ENCODE measurements around the gene APELA.
"Not testable (repeated sequence)": the region's sequence is repeated elsewhere in the genome, so short reads cannot be mapped to it uniquely, and the experiment has no call there.

APELA gene

DNA sequence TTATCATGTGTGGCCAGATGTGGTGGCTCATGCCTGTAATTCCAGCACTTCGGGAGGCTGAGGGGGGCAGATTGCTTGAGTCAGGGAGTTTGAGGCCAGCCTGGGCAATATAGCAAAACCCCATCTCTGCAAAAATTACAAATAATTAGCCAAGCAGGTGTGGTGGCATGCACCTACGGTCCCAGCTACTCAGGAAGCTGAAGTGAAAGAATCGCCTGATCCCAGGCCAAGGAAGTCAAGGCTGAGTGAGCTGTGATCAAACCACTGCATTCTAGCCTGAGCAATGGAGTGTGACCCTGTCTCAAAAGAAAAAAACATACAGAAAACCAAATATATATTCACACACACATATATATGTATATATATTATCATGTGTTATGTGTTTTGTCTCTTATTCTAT is 15.0 kb downstream of the APELA start:
- Histone ChIP-seq H3K27me3 (ENCODE audit: low read depth) (no peaks in the 10 kb centered on the region), H3K9me3 (no peaks in the 10 kb centered on the region), H3K4me3 (no peak overlapping the region), H3K36me3 (replicated peaks) (no peaks in the 10 kb centered on the region; the same call in 1 of the 2 replicates), H3K4me1 (peaks cover 25% of the 10 kb centered on the region)
- no peak for DNase-seq (ENCODE audit: low spot score in 2 of 2)
- in situ Hi-C loops (cut with MboI; ENCODE audit: low sequenced_read_pairs) = no loop called here

DNA sequence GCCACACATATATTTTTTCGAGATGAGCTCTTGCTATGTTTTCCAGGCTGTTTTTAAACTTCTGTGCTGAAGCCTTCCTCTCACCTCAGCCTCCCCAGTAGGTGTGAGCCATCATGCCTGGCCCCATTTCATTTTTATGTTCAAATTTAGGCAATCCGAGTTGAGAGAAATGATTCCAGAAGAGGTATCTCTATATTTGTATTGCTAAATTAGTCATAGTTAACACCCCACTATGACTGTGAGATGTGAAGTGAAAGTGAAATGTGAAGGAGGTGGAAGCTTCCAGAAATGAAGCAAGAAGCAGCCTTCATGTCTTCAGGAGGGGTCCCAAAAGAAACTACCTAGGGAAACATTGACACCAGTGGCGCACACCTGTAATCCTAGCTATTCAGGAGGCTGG is 17.7 kb downstream of the APELA start:
- H3K36me3 ChIP-seq (replicated peaks) = no peaks in the 10 kb centered on the region; the same call in 1 of the 2 replicates
- in situ Hi-C loops (cut with MboI; ENCODE audit: low sequenced_read_pairs) = no loop called here
- H3K4me3 ChIP-seq = no peak overlapping the region
- H3K4me1 ChIP-seq = peaks cover 18% of the 10 kb centered on the region
- H3K27me3 ChIP-seq (ENCODE audit: low read depth) = no peaks in the 10 kb centered on the region
- no peaks in the 10 kb centered on the region for H3K9me3 ChIP-seq
- no peak for DNase-seq (ENCODE audit: low spot score in 2 of 2)

DNA sequence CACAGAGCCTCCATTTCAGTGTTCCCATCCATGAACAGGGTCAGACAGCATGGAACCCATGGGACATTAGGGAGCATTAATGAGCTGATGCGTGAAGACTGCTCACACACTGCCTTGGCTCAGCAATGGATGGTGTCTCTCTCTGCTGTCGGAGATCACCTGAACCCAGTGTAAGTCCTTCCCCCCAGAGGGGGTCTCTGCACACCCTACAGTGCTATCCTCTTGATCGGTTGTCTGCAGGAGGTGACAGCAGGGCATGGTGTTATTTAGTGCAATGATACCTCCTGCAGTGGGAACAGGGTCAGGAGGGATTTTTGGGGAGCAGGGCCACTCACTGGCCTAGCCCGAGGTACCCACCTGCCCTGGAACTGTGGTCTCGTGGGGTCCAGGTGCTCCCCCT is 25.6 kb downstream of the APELA start:
- DNase-seq (ENCODE audit: low spot score in 2 of 2) = no peak
- in situ Hi-C loops (cut with MboI; ENCODE audit: low sequenced_read_pairs) = no loop called here
- H3K9me3 ChIP-seq = no peaks in the 10 kb centered on the region
- peaks cover 8% of the 10 kb centered on the region for H3K4me1 ChIP-seq
- H3K36me3 ChIP-seq (replicated peaks) = no peaks in the 10 kb centered on the region
- no peaks in the 10 kb centered on the region for H3K27me3 ChIP-seq (ENCODE audit: low read depth)
- H3K4me3 ChIP-seq = no peak overlapping the region

DNA sequence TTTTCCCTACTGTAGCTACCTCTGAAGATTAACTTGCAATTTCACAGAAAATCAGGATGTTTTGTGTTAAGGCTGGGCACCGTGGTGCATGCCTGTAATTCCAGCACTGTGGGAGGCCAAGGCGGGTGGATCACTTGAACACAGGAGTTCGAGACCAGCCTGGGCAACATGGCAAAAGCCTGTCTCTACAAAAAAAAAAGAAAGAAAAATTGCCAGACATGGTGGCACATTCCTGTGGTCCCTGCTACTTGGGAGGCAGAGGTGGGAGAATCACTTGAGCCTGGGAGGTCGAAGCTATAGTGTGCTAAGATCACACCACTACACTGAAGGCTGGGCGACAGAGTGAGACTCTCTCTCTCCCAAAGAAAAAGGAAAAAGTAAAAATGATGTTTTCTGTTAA is 27.4 kb downstream of the APELA start:
- H3K27me3 ChIP-seq (ENCODE audit: low read depth) = no peaks in the 10 kb centered on the region
- DNase-seq (ENCODE audit: low spot score in 2 of 2) = no peak
- in situ Hi-C loops (cut with MboI; ENCODE audit: low sequenced_read_pairs) = no loop called here
- no peaks in the 10 kb centered on the region for H3K36me3 ChIP-seq (replicated peaks)
- H3K4me3 ChIP-seq = no peak overlapping the region
- peaks cover 8% of the 10 kb centered on the region for H3K4me1 ChIP-seq
- no peaks in the 10 kb centered on the region for H3K9me3 ChIP-seq

DNA sequence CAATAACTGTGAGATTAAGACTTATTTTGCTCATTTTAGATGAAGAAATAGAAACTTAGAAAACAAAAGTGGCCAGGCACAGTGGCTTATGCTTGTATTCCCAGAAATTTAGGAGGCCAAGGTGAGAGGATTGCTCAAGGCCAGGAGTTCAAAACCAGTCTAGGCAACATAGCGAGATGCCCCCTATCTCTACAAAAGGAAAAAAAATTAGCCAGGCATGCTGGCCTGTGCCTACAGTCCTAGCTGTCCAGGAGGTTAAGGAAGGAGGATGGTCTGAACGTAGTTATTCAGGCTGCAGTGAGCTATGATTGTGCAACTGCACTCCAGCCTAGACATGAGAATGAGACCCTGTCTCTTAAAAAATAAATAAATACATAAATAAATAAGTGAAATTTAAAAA is 28.0 kb downstream of the APELA start:
- H3K9me3 ChIP-seq = no peaks in the 10 kb centered on the region
- H3K36me3 ChIP-seq (replicated peaks) = no peaks in the 10 kb centered on the region
- H3K27me3 ChIP-seq (ENCODE audit: low read depth) = no peaks in the 10 kb centered on the region
- peaks cover 8% of the 10 kb centered on the region for H3K4me1 ChIP-seq
- in situ Hi-C loops (cut with MboI; ENCODE audit: low sequenced_read_pairs) = no loop called here
- DNase-seq (ENCODE audit: low spot score in 2 of 2) = no peak
- H3K4me3 ChIP-seq = no peak overlapping the region

DNA sequence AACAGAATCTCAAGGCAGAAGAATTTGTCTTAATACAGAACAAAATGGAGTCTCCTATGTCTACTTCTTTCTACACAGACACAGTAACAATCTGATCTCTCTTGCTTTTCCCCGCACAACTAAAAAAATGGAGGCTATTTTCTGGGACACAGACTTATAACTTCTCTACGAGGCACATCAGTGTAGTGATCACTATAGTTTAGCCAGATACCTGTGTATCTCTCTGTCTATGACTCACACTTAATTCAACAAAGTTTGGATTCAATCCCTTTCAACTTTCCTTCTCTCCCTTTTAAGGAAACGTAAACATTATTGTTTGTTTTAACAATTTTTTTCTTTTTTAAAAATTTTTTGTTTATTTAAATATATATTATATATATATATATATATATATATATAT is 29.4 kb downstream of the APELA start:
- Histone ChIP-seq H3K27me3 (ENCODE audit: low read depth) (no peaks in the 10 kb centered on the region), H3K36me3 (replicated peaks) (no peaks in the 10 kb centered on the region), H3K9me3 (no peaks in the 10 kb centered on the region), H3K4me3 (no peak overlapping the region), H3K4me1 (peaks cover 8% of the 10 kb centered on the region)
- in situ Hi-C loops (cut with MboI; ENCODE audit: low sequenced_read_pairs) = no loop called here
- DNase-seq (ENCODE audit: low spot score in 2 of 2) = no peak

DNA sequence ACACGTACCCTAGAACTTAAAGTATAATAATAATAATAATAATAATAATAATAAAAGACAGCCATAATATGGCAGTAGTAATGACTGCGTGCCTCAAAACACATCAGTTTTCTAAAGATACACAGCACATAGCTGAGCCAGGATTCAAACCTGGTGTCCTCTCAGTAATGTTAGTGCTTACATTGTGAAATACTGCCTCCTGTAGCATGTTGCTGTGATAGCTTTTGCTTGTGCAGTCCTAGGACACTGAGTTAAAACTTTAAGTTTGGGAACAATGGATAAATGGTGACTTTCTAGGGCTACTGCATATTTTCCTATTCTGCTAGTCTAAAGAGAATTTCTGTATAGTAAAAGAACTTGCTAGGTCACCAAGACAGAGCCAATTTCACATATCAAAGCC is 36.5 kb downstream of the APELA start:
- H3K36me3 ChIP-seq (replicated peaks); H3K4me1 ChIP-seq; H3K27me3 ChIP-seq (ENCODE audit: low read depth); H3K9me3 ChIP-seq; H3K4me3 ChIP-seq; in situ Hi-C loops (cut with MboI; ENCODE audit: low sequenced_read_pairs); DNase-seq (ENCODE audit: low spot score in 2 of 2): not testable (repeated sequence)

DNA sequence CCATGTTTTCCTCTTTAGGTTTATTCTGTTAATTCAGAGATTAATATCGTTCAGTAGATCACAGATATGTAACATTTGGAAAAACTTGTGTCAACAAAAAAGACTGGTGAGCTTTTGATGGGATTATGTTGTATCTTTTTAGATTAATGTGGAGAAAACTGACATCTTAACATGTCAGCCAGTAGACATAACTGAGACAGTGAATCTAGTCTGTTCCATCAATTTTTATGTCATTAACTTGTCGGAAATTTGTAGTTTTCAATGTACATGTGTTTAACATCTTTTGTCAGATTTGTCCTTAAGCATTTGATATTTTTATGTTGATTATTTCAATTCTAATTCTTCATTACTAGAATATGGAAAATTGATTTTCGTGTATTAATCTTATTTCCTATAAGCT is 42.0 kb downstream of the APELA start:
- no peaks in the 10 kb centered on the region for H3K27me3 ChIP-seq (ENCODE audit: low read depth)
- H3K36me3 ChIP-seq (replicated peaks) = no peaks in the 10 kb centered on the region
- no peak overlapping the region for H3K4me3 ChIP-seq
- in situ Hi-C loops (cut with MboI; ENCODE audit: low sequenced_read_pairs) = no loop called here
- H3K4me1 ChIP-seq = peaks cover under 1% of the 10 kb centered on the region
- H3K9me3 ChIP-seq = no peaks in the 10 kb centered on the region
- DNase-seq (ENCODE audit: low spot score in 2 of 2) = no peak

DNA sequence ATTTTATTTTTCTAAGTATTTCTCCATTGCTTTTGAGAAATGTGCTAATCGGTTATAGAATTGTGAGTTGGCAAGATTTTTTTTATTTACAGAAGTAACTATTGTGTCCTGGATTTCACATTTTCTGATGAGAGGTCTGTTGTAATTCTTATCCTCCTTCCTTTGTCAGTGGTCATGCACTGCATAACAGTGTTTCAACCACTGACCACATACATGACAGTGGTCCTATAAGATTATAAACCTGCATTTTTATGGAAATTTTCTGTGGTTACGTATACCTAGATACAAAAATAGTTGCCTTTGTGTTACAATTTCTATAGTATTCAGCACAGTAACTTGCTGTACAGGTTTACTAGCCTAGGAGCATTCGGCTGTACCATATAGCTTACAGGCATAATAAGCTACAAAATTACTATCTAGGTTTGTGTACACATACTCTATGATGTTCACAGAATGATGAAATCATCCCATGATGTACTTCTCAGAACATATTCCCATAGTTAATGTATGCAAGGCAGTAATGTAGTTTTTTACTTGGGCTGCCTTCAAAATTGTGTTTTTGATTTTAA is 47.8 kb downstream of the APELA start:
- H3K27me3 ChIP-seq (ENCODE audit: low read depth) = no peaks in the 10 kb centered on the region
- H3K9me3 ChIP-seq = no peaks in the 10 kb centered on the region; the same call in 1 of the 2 replicates
- in situ Hi-C loops (cut with MboI; ENCODE audit: low sequenced_read_pairs) = no loop called here
- H3K4me3 ChIP-seq = no peak overlapping the region
- peaks cover 15% of the 10 kb centered on the region for H3K4me1 ChIP-seq
- DNase-seq (ENCODE audit: low spot score in 2 of 2) = peak in 1 of 2 experiments; percentile 89
- H3K36me3 ChIP-seq (replicated peaks) = no peaks in the 10 kb centered on the region

DNA sequence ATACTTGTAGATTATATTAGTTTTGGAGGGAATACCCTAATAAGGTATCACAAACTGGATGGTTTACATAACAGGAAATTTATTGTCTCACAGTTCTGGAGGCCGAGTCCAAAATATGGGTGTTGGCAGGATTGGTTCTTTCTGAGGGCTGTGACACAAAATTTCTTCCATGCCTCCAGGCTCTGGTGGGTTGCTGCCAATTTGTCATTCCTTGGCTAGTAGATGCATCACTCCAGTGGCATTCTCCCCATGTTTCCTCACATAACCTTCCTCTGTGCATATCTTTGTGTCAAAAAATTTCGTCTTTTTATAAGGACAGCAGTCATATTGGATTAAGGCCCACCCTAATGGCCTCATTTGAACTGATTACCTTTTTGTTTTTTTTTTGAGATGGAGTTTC is 49.3 kb downstream of the APELA start:
- in situ Hi-C loops (cut with MboI; ENCODE audit: low sequenced_read_pairs) = no loop called here
- Histone ChIP-seq H3K9me3 (no peaks in the 10 kb centered on the region; the same call in 1 of the 2 replicates), H3K4me1 (peaks cover 15% of the 10 kb centered on the region), H3K36me3 (replicated peaks) (no peaks in the 10 kb centered on the region), H3K27me3 (ENCODE audit: low read depth) (no peaks in the 10 kb centered on the region), H3K4me3 (no peak overlapping the region)
- DNase-seq (ENCODE audit: low spot score in 2 of 2) = no peak

DNA sequence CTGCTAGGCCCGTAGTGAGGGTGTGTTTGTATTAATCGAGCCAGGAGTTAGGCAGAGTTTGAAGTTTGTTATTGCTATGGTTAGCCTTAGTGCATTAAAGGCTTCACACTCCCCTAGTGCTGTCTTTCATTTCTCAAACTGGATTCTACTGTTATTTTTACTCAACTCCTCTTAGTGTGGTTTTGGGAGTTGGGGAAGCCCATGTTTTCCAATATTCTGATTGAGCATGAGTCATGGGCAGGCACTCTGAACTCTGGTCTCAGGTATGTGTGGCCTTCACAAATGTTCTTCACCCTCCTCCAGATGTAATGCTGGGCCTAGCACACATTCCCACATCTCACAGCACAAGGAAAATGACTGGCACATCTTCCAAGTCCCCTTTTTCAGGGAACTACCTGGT is 50.1 kb downstream of the APELA start:
- in situ Hi-C loops (cut with MboI; ENCODE audit: low sequenced_read_pairs); H3K4me3 ChIP-seq: not testable (repeated sequence)

DNA sequence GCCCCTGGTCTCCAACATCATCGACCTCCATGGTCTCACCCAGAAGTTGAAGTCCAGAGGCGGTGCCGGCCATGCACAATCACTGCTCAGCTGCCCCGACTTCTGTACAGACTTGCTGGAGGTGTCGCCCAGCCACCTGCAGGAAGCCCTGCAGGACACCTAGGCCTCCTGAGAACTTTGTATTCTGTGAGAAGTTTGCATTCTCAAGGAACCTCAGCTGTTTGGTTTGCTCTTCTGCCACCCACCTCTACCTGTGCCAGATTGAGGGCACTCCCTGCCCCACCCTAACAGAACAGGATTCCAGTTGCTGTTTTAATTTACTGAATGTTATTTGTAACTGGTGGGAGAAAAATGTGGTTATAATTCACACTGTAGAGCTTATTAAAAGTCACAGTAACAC is 53.7 kb downstream of the APELA start:
- no peaks in the 10 kb centered on the region for H3K36me3 ChIP-seq (replicated peaks)
- no peaks in the 10 kb centered on the region; the same call in 1 of the 2 replicates for H3K9me3 ChIP-seq
- H3K4me3 ChIP-seq = no peak overlapping the region
- H3K4me1 ChIP-seq = no peaks in the 10 kb centered on the region; the same call in 1 of the 2 replicates
- no peak for DNase-seq (ENCODE audit: low spot score in 2 of 2)
- H3K27me3 ChIP-seq (ENCODE audit: low read depth) = no peaks in the 10 kb centered on the region
- in situ Hi-C loops (cut with MboI; ENCODE audit: low sequenced_read_pairs) = no loop called here

More for the DNA sequence above, 50.1 kb downstream of the APELA start:
- H3K9me3 ChIP-seq; H3K27me3 ChIP-seq (ENCODE audit: low read depth); H3K36me3 ChIP-seq (replicated peaks); DNase-seq (ENCODE audit: low spot score in 2 of 2): not testable (repeated sequence)
- peaks cover 15% of the 10 kb centered on the region for H3K4me1 ChIP-seq

DNA sequence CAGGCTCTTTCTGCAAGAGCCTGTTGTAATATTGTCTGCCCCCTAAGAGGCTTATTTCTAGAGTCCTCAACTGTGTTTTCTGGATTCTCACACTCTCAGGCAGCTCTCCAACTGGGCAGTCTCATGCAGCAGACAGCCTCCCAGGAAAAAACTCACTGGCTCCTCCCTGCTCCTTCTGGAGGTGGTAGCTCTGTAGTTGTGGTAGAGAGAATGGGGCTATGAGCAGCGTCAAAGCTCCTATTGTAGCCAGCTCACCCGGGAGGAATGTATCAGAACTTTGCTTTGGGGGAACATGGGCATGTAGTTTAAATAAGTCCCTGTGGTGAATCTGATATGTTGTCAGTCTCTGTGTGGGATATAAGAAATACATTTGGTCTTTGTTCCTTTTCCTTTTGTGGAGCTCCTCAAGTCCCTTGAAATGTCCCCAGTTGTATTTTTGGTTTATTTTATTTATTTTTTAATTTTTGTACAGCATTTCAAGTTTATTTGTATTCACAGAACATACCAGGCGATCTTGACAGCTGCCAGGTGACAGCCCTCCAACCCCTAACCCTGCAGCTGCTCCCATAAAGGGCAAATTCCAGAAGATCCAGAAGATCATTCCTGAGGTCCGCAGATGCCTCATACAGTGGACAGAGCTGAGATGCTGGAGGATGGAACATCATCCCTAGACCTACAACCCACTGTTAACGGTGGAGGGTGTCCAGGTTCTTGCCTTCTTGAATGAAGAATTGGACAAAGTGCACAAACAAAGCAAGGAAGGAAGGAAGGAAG is 54.8 kb downstream of the APELA start:
- H3K27me3 ChIP-seq (ENCODE audit: low read depth) = no peaks in the 10 kb centered on the region
- H3K4me3 ChIP-seq = no peak overlapping the region
- H3K9me3 ChIP-seq = no peaks in the 10 kb centered on the region; the same call in 1 of the 2 replicates
- no peaks in the 10 kb centered on the region for H3K36me3 ChIP-seq (replicated peaks)
- H3K4me1 ChIP-seq = no peaks in the 10 kb centered on the region; the same call in 1 of the 2 replicates
- in situ Hi-C loops (cut with MboI; ENCODE audit: low sequenced_read_pairs) = no loop called here
- no peak for DNase-seq (ENCODE audit: low spot score in 2 of 2)

DNA sequence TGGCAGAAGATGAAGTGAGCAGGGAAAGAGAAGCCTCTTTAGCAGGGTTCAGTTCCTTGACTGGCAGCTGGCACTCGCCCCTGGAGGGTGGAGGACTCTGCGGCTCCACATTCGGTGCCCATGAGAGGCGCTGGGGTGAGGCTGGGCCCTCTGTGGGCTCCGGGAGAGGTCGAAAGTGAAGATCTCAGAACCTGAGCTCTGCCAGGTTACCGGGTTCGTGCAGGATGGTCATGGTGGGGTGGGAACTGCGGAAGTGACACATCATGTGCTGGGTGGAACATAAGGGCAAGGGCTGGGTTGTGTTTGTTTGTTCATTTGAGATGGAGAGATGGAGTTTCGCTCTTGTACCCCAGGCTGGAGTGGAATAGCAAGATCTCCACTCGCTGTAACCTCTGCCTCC is 56.3 kb downstream of the APELA start:
- in situ Hi-C loops (cut with MboI; ENCODE audit: low sequenced_read_pairs) = no loop called here
- Histone ChIP-seq H3K36me3 (replicated peaks) (no peaks in the 10 kb centered on the region), H3K9me3 (no peaks in the 10 kb centered on the region; the same call in 1 of the 2 replicates), H3K4me1 (peaks cover 2% of the 10 kb centered on the region; the same call in 1 of the 2 replicates), H3K27me3 (ENCODE audit: low read depth) (no peaks in the 10 kb centered on the region), H3K4me3 (no peak overlapping the region)
- DNase-seq (ENCODE audit: low spot score in 2 of 2) = no peak
